ENCODE measurements around the gene SMARCA1. TPM values are rescaled to one million over a fixed set of nuclear protein-coding genes. Genes with fewer than 3 reads are reported as not detected.
A peak's percentile ranks its signal among the peaks of the same experiment; 100 is the strongest.

SMARCA1 gene
- total and polyA plus RNA-seq, 2 of the 13 experiments (the other 11 are each of a cell fraction or from before 2014, with no cell fraction given), result 97.7 to 145 TPM

DNA sequence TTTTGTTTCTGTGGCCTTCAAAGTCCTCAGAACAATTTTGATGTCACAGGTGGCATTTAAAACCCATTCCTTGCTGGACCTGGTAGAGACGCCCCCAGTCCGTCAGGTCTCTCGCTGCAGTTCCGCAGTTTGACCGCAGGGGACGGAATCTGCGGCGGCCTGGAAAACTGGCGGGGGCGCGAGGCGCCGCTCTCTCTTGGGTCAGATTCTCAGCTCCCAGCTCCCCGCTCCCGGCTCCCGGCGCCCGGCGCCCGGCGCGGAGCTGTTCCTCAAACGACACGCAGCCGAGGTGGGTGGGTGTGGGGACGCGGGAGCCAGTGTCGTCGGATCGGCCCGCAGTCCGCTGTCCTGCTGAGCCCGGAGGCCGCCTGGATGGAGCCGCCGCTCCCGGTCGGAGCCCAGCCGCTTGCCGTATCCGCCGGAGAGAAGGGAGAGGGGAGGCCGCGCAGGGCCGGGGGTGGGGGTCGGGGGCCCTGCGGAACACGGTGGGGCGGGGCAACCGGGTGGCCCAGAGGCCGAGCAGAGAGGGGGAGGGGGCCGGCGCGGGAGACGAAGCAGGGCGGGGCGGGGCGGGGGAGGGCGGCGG is 16.9 kb upstream of the SMARCA1 start, which contains the start of gene OCRL (continued):
- TF ChIP-seq RBM22 (optimal IDR thresholded peaks at IDR 0.05; ENCODE audit: low read length) (no peak), ZNF570 (CRISPR knock-in tag; IDR thresholded peaks at IDR 0.05; ENCODE audit: borderline replicate concordance) (no peak), GATAD1 (CRISPR knock-in tag; IDR thresholded peaks at IDR 0.05) (peak; percentile 62), TAF1 (CRISPR knock-in tag; IDR thresholded peaks at IDR 0.05) (0 out of 2 replicates have a peak, but pooled peaks have one; percentile 31), ZNF777 (CRISPR knock-in tag; IDR thresholded peaks at IDR 0.05) (peak; percentile 52), HCFC1 (IDR thresholded peaks at IDR 0.05; ENCODE audit: low read depth, low read length) (no peak), ZNF768 (CRISPR knock-in tag; IDR thresholded peaks at IDR 0.05) (0 out of 2 replicates have a peak, but pooled peaks have one; percentile 11), POLR2G (IDR thresholded peaks at IDR 0.05; ENCODE audit: low read depth, low read length) (peak; percentile 55; the same call in 1 of the 2 replicates), THYN1 (CRISPR knock-in tag; IDR thresholded peaks at IDR 0.05; ENCODE audit: borderline replicate concordance, low read depth) (no peak), SALL1 (CRISPR knock-in tag; IDR thresholded peaks at IDR 0.05) (peak; percentile 51; the same call in 1 of the 2 replicates), ZNF839 (CRISPR knock-in tag; IDR thresholded peaks at IDR 0.05; ENCODE audit: borderline replicate concordance) (no peak)
- TF ChIP-seq, protein P1, sequence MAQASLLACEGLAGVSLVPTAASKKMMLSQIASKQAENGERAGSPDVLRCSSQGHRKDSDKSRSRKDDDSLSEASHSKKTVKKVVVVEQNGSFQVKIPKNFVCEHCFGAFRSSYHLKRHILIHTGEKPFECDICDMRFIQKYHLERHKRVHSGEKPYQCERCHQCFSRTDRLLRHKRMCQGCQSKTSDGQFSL (CRISPR knock-in tag; IDR thresholded peaks at IDR 0.05), result 0 out of 2 replicates have a peak, but pooled peaks have one; percentile 38
- TF ChIP-seq, protein P2, sequence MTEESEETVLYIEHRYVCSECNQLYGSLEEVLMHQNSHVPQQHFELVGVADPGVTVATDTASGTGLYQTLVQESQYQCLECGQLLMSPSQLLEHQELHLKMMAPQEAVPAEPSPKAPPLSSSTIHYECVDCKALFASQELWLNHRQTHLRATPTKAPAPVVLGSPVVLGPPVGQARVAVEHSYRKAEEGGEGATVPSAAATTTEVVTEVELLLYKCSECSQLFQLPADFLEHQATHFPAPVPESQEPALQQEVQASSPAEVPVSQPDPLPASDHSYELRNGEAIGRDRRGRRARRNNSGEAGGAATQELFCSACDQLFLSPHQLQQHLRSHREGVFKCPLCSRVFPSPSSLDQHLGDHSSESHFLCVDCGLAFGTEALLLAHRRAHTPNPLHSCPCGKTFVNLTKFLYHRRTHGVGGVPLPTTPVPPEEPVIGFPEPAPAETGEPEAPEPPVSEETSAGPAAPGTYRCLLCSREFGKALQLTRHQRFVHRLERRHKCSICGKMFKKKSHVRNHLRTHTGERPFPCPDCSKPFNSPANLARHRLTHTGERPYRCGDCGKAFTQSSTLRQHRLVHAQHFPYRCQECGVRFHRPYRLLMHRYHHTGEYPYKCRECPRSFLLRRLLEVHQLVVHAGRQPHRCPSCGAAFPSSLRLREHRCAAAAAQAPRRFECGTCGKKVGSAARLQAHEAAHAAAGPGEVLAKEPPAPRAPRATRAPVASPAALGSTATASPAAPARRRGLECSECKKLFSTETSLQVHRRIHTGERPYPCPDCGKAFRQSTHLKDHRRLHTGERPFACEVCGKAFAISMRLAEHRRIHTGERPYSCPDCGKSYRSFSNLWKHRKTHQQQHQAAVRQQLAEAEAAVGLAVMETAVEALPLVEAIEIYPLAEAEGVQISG (CRISPR knock-in tag; IDR thresholded peaks at IDR 0.05), result peak; percentile 98
- TF ChIP-seq, protein P3, sequence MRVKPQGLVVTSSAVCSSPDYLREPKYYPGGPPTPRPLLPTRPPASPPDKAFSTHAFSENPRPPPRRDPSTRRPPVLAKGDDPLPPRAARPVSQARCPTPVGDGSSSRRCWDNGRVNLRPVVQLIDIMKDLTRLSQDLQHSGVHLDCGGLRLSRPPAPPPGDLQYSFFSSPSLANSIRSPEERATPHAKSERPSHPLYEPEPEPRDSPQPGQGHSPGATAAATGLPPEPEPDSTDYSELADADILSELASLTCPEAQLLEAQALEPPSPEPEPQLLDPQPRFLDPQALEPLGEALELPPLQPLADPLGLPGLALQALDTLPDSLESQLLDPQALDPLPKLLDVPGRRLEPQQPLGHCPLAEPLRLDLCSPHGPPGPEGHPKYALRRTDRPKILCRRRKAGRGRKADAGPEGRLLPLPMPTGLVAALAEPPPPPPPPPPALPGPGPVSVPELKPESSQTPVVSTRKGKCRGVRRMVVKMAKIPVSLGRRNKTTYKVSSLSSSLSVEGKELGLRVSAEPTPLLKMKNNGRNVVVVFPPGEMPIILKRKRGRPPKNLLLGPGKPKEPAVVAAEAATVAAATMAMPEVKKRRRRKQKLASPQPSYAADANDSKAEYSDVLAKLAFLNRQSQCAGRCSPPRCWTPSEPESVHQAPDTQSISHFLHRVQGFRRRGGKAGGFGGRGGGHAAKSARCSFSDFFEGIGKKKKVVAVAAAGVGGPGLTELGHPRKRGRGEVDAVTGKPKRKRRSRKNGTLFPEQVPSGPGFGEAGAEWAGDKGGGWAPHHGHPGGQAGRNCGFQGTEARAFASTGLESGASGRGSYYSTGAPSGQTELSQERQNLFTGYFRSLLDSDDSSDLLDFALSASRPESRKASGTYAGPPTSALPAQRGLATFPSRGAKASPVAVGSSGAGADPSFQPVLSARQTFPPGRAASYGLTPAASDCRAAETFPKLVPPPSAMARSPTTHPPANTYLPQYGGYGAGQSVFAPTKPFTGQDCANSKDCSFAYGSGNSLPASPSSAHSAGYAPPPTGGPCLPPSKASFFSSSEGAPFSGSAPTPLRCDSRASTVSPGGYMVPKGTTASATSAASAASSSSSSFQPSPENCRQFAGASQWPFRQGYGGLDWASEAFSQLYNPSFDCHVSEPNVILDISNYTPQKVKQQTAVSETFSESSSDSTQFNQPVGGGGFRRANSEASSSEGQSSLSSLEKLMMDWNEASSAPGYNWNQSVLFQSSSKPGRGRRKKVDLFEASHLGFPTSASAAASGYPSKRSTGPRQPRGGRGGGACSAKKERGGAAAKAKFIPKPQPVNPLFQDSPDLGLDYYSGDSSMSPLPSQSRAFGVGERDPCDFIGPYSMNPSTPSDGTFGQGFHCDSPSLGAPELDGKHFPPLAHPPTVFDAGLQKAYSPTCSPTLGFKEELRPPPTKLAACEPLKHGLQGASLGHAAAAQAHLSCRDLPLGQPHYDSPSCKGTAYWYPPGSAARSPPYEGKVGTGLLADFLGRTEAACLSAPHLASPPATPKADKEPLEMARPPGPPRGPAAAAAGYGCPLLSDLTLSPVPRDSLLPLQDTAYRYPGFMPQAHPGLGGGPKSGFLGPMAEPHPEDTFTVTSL (CRISPR knock-in tag; IDR thresholded peaks at IDR 0.05; ENCODE audit: borderline replicate concordance), result no peak
- TF ChIP-seq, protein P4, sequence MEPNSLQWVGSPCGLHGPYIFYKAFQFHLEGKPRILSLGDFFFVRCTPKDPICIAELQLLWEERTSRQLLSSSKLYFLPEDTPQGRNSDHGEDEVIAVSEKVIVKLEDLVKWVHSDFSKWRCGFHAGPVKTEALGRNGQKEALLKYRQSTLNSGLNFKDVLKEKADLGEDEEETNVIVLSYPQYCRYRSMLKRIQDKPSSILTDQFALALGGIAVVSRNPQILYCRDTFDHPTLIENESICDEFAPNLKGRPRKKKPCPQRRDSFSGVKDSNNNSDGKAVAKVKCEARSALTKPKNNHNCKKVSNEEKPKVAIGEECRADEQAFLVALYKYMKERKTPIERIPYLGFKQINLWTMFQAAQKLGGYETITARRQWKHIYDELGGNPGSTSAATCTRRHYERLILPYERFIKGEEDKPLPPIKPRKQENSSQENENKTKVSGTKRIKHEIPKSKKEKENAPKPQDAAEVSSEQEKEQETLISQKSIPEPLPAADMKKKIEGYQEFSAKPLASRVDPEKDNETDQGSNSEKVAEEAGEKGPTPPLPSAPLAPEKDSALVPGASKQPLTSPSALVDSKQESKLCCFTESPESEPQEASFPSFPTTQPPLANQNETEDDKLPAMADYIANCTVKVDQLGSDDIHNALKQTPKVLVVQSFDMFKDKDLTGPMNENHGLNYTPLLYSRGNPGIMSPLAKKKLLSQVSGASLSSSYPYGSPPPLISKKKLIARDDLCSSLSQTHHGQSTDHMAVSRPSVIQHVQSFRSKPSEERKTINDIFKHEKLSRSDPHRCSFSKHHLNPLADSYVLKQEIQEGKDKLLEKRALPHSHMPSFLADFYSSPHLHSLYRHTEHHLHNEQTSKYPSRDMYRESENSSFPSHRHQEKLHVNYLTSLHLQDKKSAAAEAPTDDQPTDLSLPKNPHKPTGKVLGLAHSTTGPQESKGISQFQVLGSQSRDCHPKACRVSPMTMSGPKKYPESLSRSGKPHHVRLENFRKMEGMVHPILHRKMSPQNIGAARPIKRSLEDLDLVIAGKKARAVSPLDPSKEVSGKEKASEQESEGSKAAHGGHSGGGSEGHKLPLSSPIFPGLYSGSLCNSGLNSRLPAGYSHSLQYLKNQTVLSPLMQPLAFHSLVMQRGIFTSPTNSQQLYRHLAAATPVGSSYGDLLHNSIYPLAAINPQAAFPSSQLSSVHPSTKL (CRISPR knock-in tag; IDR thresholded peaks at IDR 0.05), result 0 out of 2 replicates have a peak, but pooled peaks have one; percentile 10
